HEK293 (cell line): ENCODE results near the gene DYRK4.

Experiments
- BCL11A ChIP-seq: fragments of 450-650 bp; formaldehyde crosslinking; IDR thresholded peaks from 2 replicates; pipeline ENCODE4 v1.5.1; 2016; ENCODE audit warnings: low read depth, missing biosample characterization, missing genetic modification characterization
- FEZF1 ChIP-seq: fragments of 450-650 bp; formaldehyde crosslinking; IDR thresholded peaks from 2 replicates; pipeline ENCODE4 v1.5.1; 2016; ENCODE audit warnings: missing biosample characterization, missing genetic modification characterization
- KLF16 ChIP-seq: fragments of 450-650 bp; formaldehyde crosslinking; IDR thresholded peaks from 2 replicates; pipeline ENCODE4 v1.5.1; 2017; ENCODE audit warnings: missing biosample characterization, missing genetic modification characterization
- PATZ1 ChIP-seq: fragments of 450-650 bp; formaldehyde crosslinking; IDR thresholded peaks from 2 replicates; pipeline ENCODE4 v1.5.1; 2016; ENCODE audit warnings: missing biosample characterization, missing genetic modification characterization
- PRDM1 ChIP-seq: fragments of 450-650 bp; formaldehyde crosslinking; IDR thresholded peaks from 2 replicates; pipeline ENCODE4; 2016; ENCODE audit warnings: missing biosample characterization, missing genetic modification characterization
- SALL2 ChIP-seq: fragments of 450-650 bp; formaldehyde crosslinking; IDR thresholded peaks from 2 replicates; pipeline ENCODE4 v1.5.0; 2017; ENCODE audit warnings: missing biosample characterization, mild to moderate bottlenecking, missing genetic modification characterization, borderline replicate concordance
- SP3 ChIP-seq: fragments of 450-650 bp; formaldehyde crosslinking; IDR thresholded peaks from 2 replicates; pipeline ENCODE4 v1.5.1; 2016; ENCODE audit warnings: missing biosample characterization, missing genetic modification characterization
- TRIM28 ChIP-seq: IDR thresholded peaks from 2 replicates; pipeline ENCODE4 v1.6.1; 2011; ENCODE audit warnings: low read length, control low read depth, borderline replicate concordance
- WT1 ChIP-seq: fragments of 450-650 bp; formaldehyde crosslinking; IDR thresholded peaks from 2 replicates; pipeline ENCODE4 v1.5.1; 2016; ENCODE audit warnings: missing biosample characterization, missing genetic modification characterization
- YY1 ChIP-seq: fragments of 450-650 bp; formaldehyde crosslinking; IDR thresholded peaks from 2 replicates; pipeline ENCODE4 v1.5.1; 2018; ENCODE audit warnings: missing biosample characterization, missing genetic modification characterization
- ZBTB1 ChIP-seq: fragments of 450-650 bp; formaldehyde crosslinking; IDR thresholded peaks from 2 replicates; pipeline ENCODE4 v1.5.1; 2016; ENCODE audit warnings: missing biosample characterization, missing genetic modification characterization
- ZBTB44 ChIP-seq: fragments of 450-650 bp; IDR thresholded peaks from 2 replicates; pipeline ENCODE4 v1.5.1; 2018; ENCODE audit warnings: missing biosample characterization, mild to moderate bottlenecking, missing genetic modification characterization
- ZBTB48 ChIP-seq: fragments of 450-650 bp; formaldehyde crosslinking; IDR thresholded peaks from 2 replicates; pipeline ENCODE4 v1.5.1; 2016; ENCODE audit warnings: missing biosample characterization, missing genetic modification characterization
- ZFP3 ChIP-seq: fragments of 450-650 bp; formaldehyde crosslinking; IDR thresholded peaks from 2 replicates; pipeline ENCODE4 v1.5.1; 2016; ENCODE audit warnings: low read depth, missing biosample characterization, missing genetic modification characterization
- ZNF2 ChIP-seq: fragments of 450-650 bp; formaldehyde crosslinking; IDR thresholded peaks from 2 replicates; pipeline ENCODE4 v1.5.1; 2016; ENCODE audit warnings: missing biosample characterization, missing genetic modification characterization
- ZNF26 ChIP-seq: fragments of 450-650 bp; formaldehyde crosslinking; IDR thresholded peaks from 2 replicates; pipeline ENCODE4 v1.5.1; 2016; ENCODE audit warnings: missing biosample characterization, missing genetic modification characterization
- ZNF350 ChIP-seq: fragments of 450-650 bp; formaldehyde crosslinking; IDR thresholded peaks from 2 replicates; pipeline ENCODE4 v1.5.0; 2017; ENCODE audit warnings: missing biosample characterization, mild to moderate bottlenecking, missing genetic modification characterization
- ZNF394 ChIP-seq: fragments of 450-650 bp; formaldehyde crosslinking; IDR thresholded peaks from 2 replicates; pipeline ENCODE4 v1.5.1; 2016; ENCODE audit warnings: missing biosample characterization, missing genetic modification characterization, mild to moderate bottlenecking, moderate library complexity, borderline replicate concordance
- ZNF426 ChIP-seq: fragments of 450-650 bp; formaldehyde crosslinking; IDR thresholded peaks from 2 replicates; pipeline ENCODE4 v1.5.1; 2017; ENCODE audit warnings: missing biosample characterization, missing genetic modification characterization, mild to moderate bottlenecking, inconsistent platforms, moderate library complexity
- ZNF555 ChIP-seq: fragments of 450-650 bp; formaldehyde crosslinking; conservative IDR thresholded peaks from 2 replicates; pipeline ENCODE4 v1.5.1; 2017; ENCODE audit warnings: missing biosample characterization, mild to moderate bottlenecking, missing genetic modification characterization, inconsistent platforms
- ZNF571 ChIP-seq: fragments of 450-650 bp; formaldehyde crosslinking; IDR thresholded peaks from 2 replicates; pipeline ENCODE4 v1.5.0; 2017; ENCODE audit warnings: missing biosample characterization, missing genetic modification characterization
- ZNF596 ChIP-seq: fragments of 450-650 bp; IDR thresholded peaks from 2 replicates; pipeline ENCODE4 v1.5.0; 2018; ENCODE audit warnings: missing biosample characterization, mild to moderate bottlenecking, missing genetic modification characterization, moderate library complexity
- ZNF660 ChIP-seq: fragments of 450-650 bp; IDR thresholded peaks from 2 replicates; pipeline ENCODE4 v1.5.1; 2018; ENCODE audit warnings: missing biosample characterization, mild to moderate bottlenecking, missing genetic modification characterization
- ZNF791 ChIP-seq: fragments of 450-650 bp; formaldehyde crosslinking; IDR thresholded peaks from 2 replicates; pipeline ENCODE4 v1.5.1; 2016; ENCODE audit warnings: missing biosample characterization, missing genetic modification characterization
- ZSCAN16 ChIP-seq: fragments of 450-650 bp; formaldehyde crosslinking; IDR thresholded peaks from 2 replicates; pipeline ENCODE4 v1.5.1; 2016; ENCODE audit warnings: missing biosample characterization, missing genetic modification characterization
- ZSCAN5A ChIP-seq: fragments of 450-650 bp; formaldehyde crosslinking; IDR thresholded peaks from 2 replicates; pipeline ENCODE4 v1.5.1; 2016; ENCODE audit warnings: missing biosample characterization, missing genetic modification characterization
- TF ChIP-seq, protein P1 (sequence below): fragments of 450-650 bp; formaldehyde crosslinking; conservative IDR thresholded peaks from 2 replicates; pipeline ENCODE4 v1.5.1; 2016; ENCODE audit warnings: low read depth, missing biosample characterization, missing genetic modification characterization
- TF ChIP-seq, protein P2 (sequence below): fragments of 450-650 bp; formaldehyde crosslinking; IDR thresholded peaks from 2 replicates; pipeline ENCODE4 v1.5.1; 2016; ENCODE audit warnings: missing biosample characterization, missing genetic modification characterization, borderline replicate concordance

The DYRK4 gene

GRCh38 chr12:4604684-4605193, 42.7 kb downstream of the DYRK4 start (continued):
- TF ChIP-seq ZNF350 (tag by site-specific recombination) (no peak), KLF16 (tag by site-specific recombination) (no peak), BCL11A (no peak), ZBTB44 (tag by site-specific recombination) (no peak), ZNF2 (tag by site-specific recombination) (peak; percentile 92), FEZF1 (tag by site-specific recombination) (no peak), ZBTB1 (tag by site-specific recombination) (no peak), ZNF660 (tag by site-specific recombination) (peak; percentile 60), ZNF791 (no peak), YY1 (tag by site-specific recombination) (peak; percentile 74; the same call in 1 of the 2 replicates), ZNF26 (tag by site-specific recombination) (no peak), ZNF596 (tag by site-specific recombination) (no peak), ZFP3 (tag by site-specific recombination) (no peak), ZNF394 (tag by site-specific recombination) (peak; percentile 93), ZNF426 (tag by site-specific recombination) (no peak), ZNF571 (tag by site-specific recombination) (no peak), WT1 (tag by site-specific recombination) (no peak), ZSCAN16 (tag by site-specific recombination) (no peak), SP3 (tag by site-specific recombination) (no peak), PRDM1 (tag by site-specific recombination) (peak; percentile 86), SALL2 (no peak), ZNF555 (tag by site-specific recombination) (no peak), ZSCAN5A (tag by site-specific recombination) (no peak), PATZ1 (tag by site-specific recombination) (peak; percentile 97), ZBTB48 (tag by site-specific recombination) (peak; percentile 65; the same call in 1 of the 2 replicates), TRIM28 (peak; percentile 91; the same call in 1 of the 2 replicates)
- TF ChIP-seq, protein P1, sequence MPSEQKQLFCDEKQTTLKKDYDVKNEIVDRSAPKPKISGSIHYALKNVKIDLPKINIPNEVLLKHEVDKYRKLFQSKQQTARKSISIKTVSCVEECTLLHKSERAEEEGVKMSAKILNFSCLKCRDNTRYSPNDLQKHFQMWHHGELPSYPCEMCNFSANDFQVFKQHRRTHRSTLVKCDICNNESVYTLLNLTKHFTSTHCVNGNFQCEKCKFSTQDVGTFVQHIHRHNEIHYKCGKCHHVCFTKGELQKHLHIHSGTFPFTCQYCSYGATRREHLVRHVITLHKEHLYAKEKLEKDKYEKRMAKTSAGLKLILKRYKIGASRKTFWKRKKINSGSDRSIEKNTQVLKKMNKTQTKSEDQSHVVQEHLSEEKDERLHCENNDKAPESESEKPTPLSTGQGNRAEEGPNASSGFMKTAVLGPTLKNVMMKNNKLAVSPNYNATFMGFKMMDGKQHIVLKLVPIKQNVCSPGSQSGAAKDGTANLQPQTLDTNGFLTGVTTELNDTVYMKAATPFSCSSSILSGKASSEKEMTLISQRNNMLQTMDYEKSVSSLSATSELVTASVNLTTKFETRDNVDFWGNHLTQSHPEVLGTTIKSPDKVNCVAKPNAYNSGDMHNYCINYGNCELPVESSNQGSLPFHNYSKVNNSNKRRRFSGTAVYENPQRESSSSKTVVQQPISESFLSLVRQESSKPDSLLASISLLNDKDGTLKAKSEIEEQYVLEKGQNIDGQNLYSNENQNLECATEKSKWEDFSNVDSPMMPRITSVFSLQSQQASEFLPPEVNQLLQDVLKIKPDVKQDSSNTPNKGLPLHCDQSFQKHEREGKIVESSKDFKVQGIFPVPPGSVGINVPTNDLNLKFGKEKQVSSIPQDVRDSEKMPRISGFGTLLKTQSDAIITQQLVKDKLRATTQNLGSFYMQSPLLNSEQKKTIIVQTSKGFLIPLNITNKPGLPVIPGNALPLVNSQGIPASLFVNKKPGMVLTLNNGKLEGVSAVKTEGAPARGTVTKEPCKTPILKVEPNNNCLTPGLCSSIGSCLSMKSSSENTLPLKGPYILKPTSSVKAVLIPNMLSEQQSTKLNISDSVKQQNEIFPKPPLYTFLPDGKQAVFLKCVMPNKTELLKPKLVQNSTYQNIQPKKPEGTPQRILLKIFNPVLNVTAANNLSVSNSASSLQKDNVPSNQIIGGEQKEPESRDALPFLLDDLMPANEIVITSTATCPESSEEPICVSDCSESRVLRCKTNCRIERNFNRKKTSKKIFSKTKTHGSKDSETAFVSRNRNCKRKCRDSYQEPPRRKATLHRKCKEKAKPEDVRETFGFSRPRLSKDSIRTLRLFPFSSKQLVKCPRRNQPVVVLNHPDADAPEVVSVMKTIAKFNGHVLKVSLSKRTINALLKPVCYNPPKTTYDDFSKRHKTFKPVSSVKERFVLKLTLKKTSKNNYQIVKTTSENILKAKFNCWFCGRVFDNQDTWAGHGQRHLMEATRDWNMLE (tag by site-specific recombination), result no peak
- TF ChIP-seq, protein P2, sequence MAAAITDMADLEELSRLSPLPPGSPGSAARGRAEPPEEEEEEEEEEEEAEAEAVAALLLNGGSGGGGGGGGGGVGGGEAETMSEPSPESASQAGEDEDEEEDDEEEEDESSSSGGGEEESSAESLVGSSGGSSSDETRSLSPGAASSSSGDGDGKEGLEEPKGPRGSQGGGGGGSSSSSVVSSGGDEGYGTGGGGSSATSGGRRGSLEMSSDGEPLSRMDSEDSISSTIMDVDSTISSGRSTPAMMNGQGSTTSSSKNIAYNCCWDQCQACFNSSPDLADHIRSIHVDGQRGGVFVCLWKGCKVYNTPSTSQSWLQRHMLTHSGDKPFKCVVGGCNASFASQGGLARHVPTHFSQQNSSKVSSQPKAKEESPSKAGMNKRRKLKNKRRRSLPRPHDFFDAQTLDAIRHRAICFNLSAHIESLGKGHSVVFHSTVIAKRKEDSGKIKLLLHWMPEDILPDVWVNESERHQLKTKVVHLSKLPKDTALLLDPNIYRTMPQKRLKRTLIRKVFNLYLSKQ (tag by site-specific recombination), result no peak
